Spleen (tissue), 11 donors: Measurements from ENCODE around the gene KIAA1217. TPM values are rescaled to one million over a fixed set of nuclear protein-coding genes. Genes with fewer than 3 reads are reported as not detected.

Experiments
- DNase-seq: peaks from one replicate; pipeline ENCODE4 v3.0.0-alpha.2; 2020
- H3K27ac ChIP-seq, 8 donors: fragments of 200-600 bp; sonication (generic) in 7 of 8; 1 replicate in 4 of 8; 2 replicates in 4 of 8; pipeline versions ENCODE4 v1.5.0 to v1.8.0; 2016 to 2021; ENCODE audit warnings: inconsistent platforms in 4 of 8, mild to moderate bottlenecking in 4 of 8, moderate library complexity in 1 of 8
- H3K27me3 ChIP-seq, 7 donors: fragments of 200-600 bp; sonication (generic) in 6 of 7; replicated peaks in 1 of 7; 1 replicate in 4 of 7; 2 replicates in 3 of 7; pipeline versions ENCODE4 v1.5.0 to v1.8.0; 2016 to 2021; ENCODE audit warnings: inconsistent platforms in 3 of 7, mild to moderate bottlenecking in 1 of 7
- H3K36me3 ChIP-seq, 6 donors: fragments of 200-600 bp; sonication (generic) in 5 of 6; 1 replicate in 4 of 6; 2 replicates in 2 of 6; pipeline versions ENCODE4 v1.5.0 to v1.8.0; 2016 to 2021; ENCODE audit warnings: inconsistent platforms in 2 of 6
- H3K4me1 ChIP-seq, 6 donors: fragments of 200-600 bp; sonication (generic) in 5 of 6; 1 replicate in 3 of 6; 2 replicates in 3 of 6; pipeline versions ENCODE4 v1.5.0 to v1.8.0; 2016 to 2021; ENCODE audit warnings: inconsistent platforms in 3 of 6
- H3K4me3 ChIP-seq, 8 donors: fragments of 200-600 bp; sonication (generic) in 7 of 8; 1 replicate in 4 of 8; 2 replicates in 4 of 8; pipeline versions ENCODE4 v1.5.0 to v1.8.0; 2016 to 2021; ENCODE audit warnings: inconsistent platforms in 4 of 8, mild to moderate bottlenecking in 4 of 8, moderate library complexity in 2 of 8
- H3K9me3 ChIP-seq, 8 donors: fragments of 200-600 bp; sonication (generic) in 7 of 8; 1 replicate in 4 of 8; 2 replicates in 4 of 8; pipeline versions ENCODE4 v1.5.0 to v1.8.0; 2016 to 2021; ENCODE audit warnings: inconsistent platforms in 4 of 8
- POLR2A ChIP-seq, 3 donors: fragments of 450-650 bp; IDR thresholded peaks; one replicate each; pipeline ENCODE4 v1.5.1; 2017; ENCODE audit warnings: antibody characterized with exemption in 3 of 3, mild to moderate bottlenecking in 1 of 3
- POLR2AphosphoS5 ChIP-seq, 3 donors: sonication (generic); formaldehyde crosslinking; IDR thresholded peaks; one replicate each; pipeline ENCODE4 v1.5.1; 2017; ENCODE audit warnings: antibody characterized with exemption in 3 of 3
- WGBS, 5 donors: extraction: QIAGEN DNeasy Blood & Tissue Kit in 3 of 5; methylation state at CpG; one replicate each; pipeline versions ENCODE4 v1.1.5 to v1.1.7; 2013 to 2018; 5-methylcytosine and 5-hydroxymethylcytosine counted together
- intact Hi-C: fragments of 100-400 bp; cut with DNase I; formaldehyde crosslinking; loops from one replicate; pipeline ENCODE4 v1.15.0; 2023; ENCODE audit warnings: low total_unique reads
- polyA plus RNA-seq, 3 donors: library from polyadenylated mRNA; stranded (reverse); fragments of 200-250 nt; gene quantifications; one replicate each; pipeline ENCODE4 v1.2.1, GENCODE V29; 2013
- total RNA-seq, 7 donors: library from RNA; depleted of rRNA in 3 of 7; stranded (reverse); fragments of >200 nt in 3 of 7; fragmentation: NEBNext Ultra II Directional in 4 of 7; extraction: Animal tissue kit (Norgen Biotek cat#: 25700) in 4 of 7; gene quantifications; one replicate each; pipeline versions ENCODE4 v1.1.0 to v1.2.1, GENCODE V29; 2016 to 2021
- TF ChIP-seq, protein P1 (sequence below), 11 experiments: fragments of 200-600 bp in 7 of 11; fragments of 450-650 bp in 4 of 11; sonication (generic) in 4 of 11; IDR thresholded peaks in 8 of 11; conservative IDR thresholded peaks in 3 of 11; 1 replicate in 7 of 11; 2 replicates in 4 of 11; pipeline versions ENCODE4 v1.4.0 to v1.8.0; 2016 to 2021; ENCODE audit warnings: antibody characterized with exemption in 11 of 11, inconsistent platforms in 4 of 11, mild to moderate bottlenecking in 1 of 11
- donor health status: healthy with polysubstance abuse.
- donor health status: DM: no; HTN: no; CAD: no; lungs with moderate emphysema.
- donor health status: DM: no; HTN: no; CAD: no.
- donor health status: Bipolar disorder and iron deficiency.
- donor health status: healthy.
- donor health status: DM: no; HTN: no; CAD: no.
- donor health status: DM: yes; HTN: yes; CAD: no.

Gene KIAA1217
- total and polyA plus RNA-seq, 10 donors, result 2.2 to 40.7 (median 21.4) TPM

DNA sequence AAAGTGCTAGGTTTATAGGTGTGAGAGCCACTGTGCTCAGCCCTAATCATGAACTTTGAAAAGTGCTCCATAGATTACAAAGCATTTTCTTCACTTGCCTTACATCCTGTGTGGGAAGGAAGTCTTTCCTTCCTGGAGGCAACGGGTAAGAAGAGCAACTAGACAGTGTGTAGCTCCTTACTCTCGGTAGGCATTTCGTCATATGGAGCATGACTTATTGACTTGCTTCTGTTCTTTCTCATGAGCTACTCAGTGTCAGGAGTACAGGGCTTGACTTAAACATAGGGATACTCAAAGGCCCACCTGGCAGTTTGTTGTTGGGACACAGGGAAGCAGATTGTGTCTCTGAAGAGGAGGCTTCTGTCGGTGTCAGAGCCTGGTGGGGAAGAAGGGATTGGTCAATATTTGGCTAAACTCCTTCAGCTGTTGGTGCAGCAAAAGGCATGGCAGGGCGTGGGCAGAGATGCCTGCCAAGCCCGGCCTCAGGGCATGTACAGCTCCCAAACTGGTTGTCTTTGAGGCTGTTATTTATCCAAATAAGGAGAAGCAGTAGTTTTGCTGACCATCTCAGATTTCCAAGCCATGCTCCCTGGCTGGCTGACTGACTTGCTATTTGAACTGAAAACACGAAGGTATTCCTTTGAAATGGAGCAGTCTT, 248.9 kb downstream of the KIAA1217 start:
- DNase-seq, result no peak
- H3K4me3 ChIP-seq, result no peak overlapping the region
- WGBS, 5 donors, result 56 to 66% (median 65%) methylated on average over 6 to 7 of the region's 7 CpGs
- H3K27ac ChIP-seq, result peak overlapping the region in 1 of 8 donors; percentile 26
- H3K27me3 ChIP-seq, result no peaks in the 10 kb centered on the region
- no peaks in the 10 kb centered on the region for H3K9me3 ChIP-seq
- H3K36me3 ChIP-seq, result no peaks in the 10 kb centered on the region
- H3K4me1 ChIP-seq, result peaks cover 0 to 9% (median 5%) of the 10 kb centered on the region in 6 donors
- intact Hi-C loops, result no loop called here
- TF ChIP-seq, protein P1, sequence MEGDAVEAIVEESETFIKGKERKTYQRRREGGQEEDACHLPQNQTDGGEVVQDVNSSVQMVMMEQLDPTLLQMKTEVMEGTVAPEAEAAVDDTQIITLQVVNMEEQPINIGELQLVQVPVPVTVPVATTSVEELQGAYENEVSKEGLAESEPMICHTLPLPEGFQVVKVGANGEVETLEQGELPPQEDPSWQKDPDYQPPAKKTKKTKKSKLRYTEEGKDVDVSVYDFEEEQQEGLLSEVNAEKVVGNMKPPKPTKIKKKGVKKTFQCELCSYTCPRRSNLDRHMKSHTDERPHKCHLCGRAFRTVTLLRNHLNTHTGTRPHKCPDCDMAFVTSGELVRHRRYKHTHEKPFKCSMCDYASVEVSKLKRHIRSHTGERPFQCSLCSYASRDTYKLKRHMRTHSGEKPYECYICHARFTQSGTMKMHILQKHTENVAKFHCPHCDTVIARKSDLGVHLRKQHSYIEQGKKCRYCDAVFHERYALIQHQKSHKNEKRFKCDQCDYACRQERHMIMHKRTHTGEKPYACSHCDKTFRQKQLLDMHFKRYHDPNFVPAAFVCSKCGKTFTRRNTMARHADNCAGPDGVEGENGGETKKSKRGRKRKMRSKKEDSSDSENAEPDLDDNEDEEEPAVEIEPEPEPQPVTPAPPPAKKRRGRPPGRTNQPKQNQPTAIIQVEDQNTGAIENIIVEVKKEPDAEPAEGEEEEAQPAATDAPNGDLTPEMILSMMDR (IDR thresholded peaks at IDR 0.05 in 8 of 11, conservative IDR thresholded peaks at IDR 0.05 in 3 of 11), result no peak
- TF ChIP-seq POLR2AphosphoS5 (IDR thresholded peaks at IDR 0.05) (no peak), POLR2A (IDR thresholded peaks at IDR 0.05) (no peak)

DNA sequence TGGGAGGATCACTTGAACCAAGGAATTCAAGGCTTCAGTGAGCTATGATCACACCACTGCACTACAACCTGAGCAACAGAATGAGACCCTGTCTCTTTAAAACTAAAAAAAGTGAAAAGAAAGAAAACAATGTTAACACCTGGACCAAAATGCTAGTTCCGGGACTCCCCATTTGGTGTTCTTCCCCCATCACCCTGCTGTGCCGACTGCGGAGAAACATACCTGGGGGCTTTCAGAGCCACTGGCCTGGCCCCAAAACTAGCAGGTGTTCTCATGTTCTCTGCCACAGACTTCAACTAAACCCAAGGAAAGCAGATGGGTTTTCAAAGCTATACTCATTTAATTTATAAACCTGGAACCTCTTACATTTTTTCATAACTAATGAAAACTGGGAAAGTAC, 250.9 kb downstream of the KIAA1217 start:
- H3K36me3 ChIP-seq, result no peaks in the 10 kb centered on the region
- H3K4me1 ChIP-seq, result peaks cover 0 to 30% (median 14%) of the 10 kb centered on the region in 6 donors
- 73 to 98% (median 90%) methylated on average over 3 of the region's 3 CpGs for WGBS, 5 donors
- no peak overlapping the region for H3K4me3 ChIP-seq
- intact Hi-C loops, result no loop called here
- no peak overlapping the region for H3K27ac ChIP-seq
- TF ChIP-seq POLR2A (IDR thresholded peaks at IDR 0.05) (no peak), POLR2AphosphoS5 (IDR thresholded peaks at IDR 0.05) (no peak)
- TF ChIP-seq, protein P1 (IDR thresholded peaks at IDR 0.05 in 8 of 11, conservative IDR thresholded peaks at IDR 0.05 in 3 of 11), result no peak
- no peaks in the 10 kb centered on the region for H3K9me3 ChIP-seq
- no peak for DNase-seq
- no peaks in the 10 kb centered on the region for H3K27me3 ChIP-seq

- intact Hi-C loops, result no loop called here
- Histone ChIP-seq H3K36me3 (no peaks in the 10 kb centered on the region), H3K27me3 (no peaks in the 10 kb centered on the region), H3K9me3 (no peaks in the 10 kb centered on the region), H3K4me1 (peaks cover 0 to 30% (median 14%) of the 10 kb centered on the region in 6 donors), H3K27ac (peak overlapping the region in 3 of 8 donors; percentile 14 to 77 (median 73)), H3K4me3 (no peak overlapping the region)
- no peak for TF ChIP-seq POLR2AphosphoS5 (IDR thresholded peaks at IDR 0.05)
- TF ChIP-seq POLR2A (IDR thresholded peaks at IDR 0.05), result no peak
- TF ChIP-seq, protein P1 (IDR thresholded peaks at IDR 0.05 in 8 of 11, conservative IDR thresholded peaks at IDR 0.05 in 3 of 11), result no peak
- 77 to 90% (median 81%) methylated on average over 7 of the region's 7 CpGs for WGBS, 5 donors
- no peak for DNase-seq
Observed at GRCh38 chr10:24462291-24462813, 253.4 kb downstream of the KIAA1217 start.

DNA sequence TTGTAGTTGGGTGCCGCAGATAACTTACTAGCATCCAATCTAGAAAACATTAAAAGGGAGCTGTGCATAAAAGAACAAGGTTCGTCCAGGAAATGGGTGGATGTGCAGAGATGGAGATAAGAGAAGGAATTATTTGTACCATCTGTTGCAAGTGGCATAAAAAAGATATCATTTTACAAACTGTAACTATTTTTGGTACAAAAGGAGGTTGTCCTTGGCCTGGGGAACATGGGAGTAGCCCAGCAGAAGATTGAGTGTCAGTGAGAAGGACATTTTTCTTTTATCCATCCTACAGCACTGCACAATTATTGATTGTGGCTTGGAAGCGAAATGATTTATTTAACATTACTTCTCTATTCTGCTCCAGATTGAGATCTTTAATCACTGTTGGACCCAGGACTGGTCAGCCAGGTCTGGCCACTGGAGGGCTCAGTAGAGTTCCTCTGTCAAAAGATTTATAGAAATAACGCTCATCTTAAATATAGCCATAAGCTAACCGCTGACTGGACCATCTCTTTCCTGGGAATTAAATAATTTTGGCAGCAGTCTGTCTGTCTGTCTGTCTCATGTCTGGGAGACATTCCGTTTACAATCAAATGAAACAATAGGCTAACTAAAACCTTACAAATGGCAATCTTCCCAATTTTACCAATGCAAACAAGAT, 254.1 kb downstream of the KIAA1217 start:
- Histone ChIP-seq H3K4me1 (peaks cover 0 to 30% (median 12%) of the 10 kb centered on the region in 6 donors), H3K27ac (peak overlapping the region; percentile 12 to 77 (median 59)), H3K4me3 (no peak overlapping the region), H3K9me3 (no peaks in the 10 kb centered on the region), H3K36me3 (no peaks in the 10 kb centered on the region), H3K27me3 (no peaks in the 10 kb centered on the region)
- intact Hi-C loops, result no loop called here
- TF ChIP-seq, protein P1 (IDR thresholded peaks at IDR 0.05 in 8 of 11, conservative IDR thresholded peaks at IDR 0.05 in 3 of 11), result no peak
- TF ChIP-seq POLR2AphosphoS5 (IDR thresholded peaks at IDR 0.05) (no peak), POLR2A (IDR thresholded peaks at IDR 0.05) (no peak)
- DNase-seq, result no peak
- WGBS, 5 donors, result 65 to 80% (median 70%) methylated on average over 6 of the region's 6 CpGs
